Tibial artery (tissue), 4 donors: ENCODE data around the gene CNTN1.

ENCODE experiments used
- DNase-seq, 2 donors: peaks; one replicate each; pipeline ENCODE4 v3.0.0-alpha.2; 2019
- H3K27ac ChIP-seq, 2 donors: fragments of 200-600 bp; sonication (generic) in 1 of 2; 1 replicate in 1 of 2; 2 replicates in 1 of 2; pipeline ENCODE4 v1.5.1; 2018 to 2019; ENCODE audit warnings: mild to moderate bottlenecking in 1 of 2
- H3K27me3 ChIP-seq, 2 donors: fragments of 200-600 bp; sonication (generic) in 1 of 2; one replicate each; pipeline versions ENCODE4 v1.5.1 to v1.6.0; 2016 to 2019
- H3K36me3 ChIP-seq, 3 donors: fragments of 200-600 bp; sonication (generic) in 2 of 3; one replicate each; pipeline ENCODE4 v1.5.1; 2016 to 2019; ENCODE audit warnings: mild to moderate bottlenecking in 2 of 3
- H3K4me1 ChIP-seq, 4 donors: fragments of 200-600 bp; sonication (generic) in 2 of 4; 1 replicate in 3 of 4; 2 replicates in 1 of 4; pipeline ENCODE4 v1.5.1; 2016 to 2019
- H3K4me3 ChIP-seq, 2 donors: fragments of 200-600 bp; sonication (generic) in 1 of 2; 1 replicate in 1 of 2; 2 replicates in 1 of 2; pipeline ENCODE4 v1.5.1; 2018 to 2019; ENCODE audit warnings: mild to moderate bottlenecking in 2 of 2
- H3K9me3 ChIP-seq, 3 donors: fragments of 200-600 bp; sonication (generic) in 1 of 3; one replicate each; pipeline ENCODE4 v1.5.1; 2016 to 2019
- intact Hi-C: fragments of 100-400 bp; cut with DNase I; formaldehyde crosslinking; loops from one replicate; pipeline ENCODE4 v1.15.0; 2023; ENCODE audit warnings: low total_unique reads
- TF ChIP-seq, protein P1 (sequence below), 2 experiments: fragments of 200-600 bp in 1 of 2; fragments of 450-650 bp in 1 of 2; IDR thresholded peaks; one replicate each; pipeline ENCODE4 v1.5.1; 2017 to 2019; ENCODE audit warnings: antibody characterized with exemption in 2 of 2, mild to moderate bottlenecking in 1 of 2, moderate library complexity in 1 of 2

Gene CNTN1

DNA sequence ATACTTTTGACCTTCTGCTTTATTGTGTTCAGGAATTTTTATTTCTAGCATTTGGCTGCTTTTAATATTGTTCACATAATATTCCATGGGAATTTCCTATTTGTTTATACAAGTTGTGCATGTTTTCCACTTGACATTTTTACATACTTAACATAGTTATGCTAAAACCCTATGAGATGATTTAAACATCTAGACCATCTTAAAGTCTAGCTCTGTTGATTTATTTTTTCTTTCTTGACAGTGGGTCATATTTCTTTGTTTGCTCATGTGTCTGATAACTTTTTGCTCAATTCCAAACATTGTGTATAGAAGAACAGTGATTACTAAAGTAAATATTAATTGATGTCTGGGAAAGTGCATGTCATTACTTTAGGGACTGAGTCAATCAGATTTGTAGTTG lies 293.8 kb downstream of the CNTN1 start:
- DNase-seq = no peak
- no peak overlapping the region for H3K4me3 ChIP-seq
- H3K36me3 ChIP-seq = no peaks in the 10 kb centered on the region
- H3K4me1 ChIP-seq = peaks cover 0 to 7% (median 0%) of the 10 kb centered on the region in 4 donors
- intact Hi-C loops = no loop called here
- peaks cover 0 to 11% (median 0%) of the 10 kb centered on the region in 3 donors for H3K9me3 ChIP-seq
- TF ChIP-seq, protein P1, sequence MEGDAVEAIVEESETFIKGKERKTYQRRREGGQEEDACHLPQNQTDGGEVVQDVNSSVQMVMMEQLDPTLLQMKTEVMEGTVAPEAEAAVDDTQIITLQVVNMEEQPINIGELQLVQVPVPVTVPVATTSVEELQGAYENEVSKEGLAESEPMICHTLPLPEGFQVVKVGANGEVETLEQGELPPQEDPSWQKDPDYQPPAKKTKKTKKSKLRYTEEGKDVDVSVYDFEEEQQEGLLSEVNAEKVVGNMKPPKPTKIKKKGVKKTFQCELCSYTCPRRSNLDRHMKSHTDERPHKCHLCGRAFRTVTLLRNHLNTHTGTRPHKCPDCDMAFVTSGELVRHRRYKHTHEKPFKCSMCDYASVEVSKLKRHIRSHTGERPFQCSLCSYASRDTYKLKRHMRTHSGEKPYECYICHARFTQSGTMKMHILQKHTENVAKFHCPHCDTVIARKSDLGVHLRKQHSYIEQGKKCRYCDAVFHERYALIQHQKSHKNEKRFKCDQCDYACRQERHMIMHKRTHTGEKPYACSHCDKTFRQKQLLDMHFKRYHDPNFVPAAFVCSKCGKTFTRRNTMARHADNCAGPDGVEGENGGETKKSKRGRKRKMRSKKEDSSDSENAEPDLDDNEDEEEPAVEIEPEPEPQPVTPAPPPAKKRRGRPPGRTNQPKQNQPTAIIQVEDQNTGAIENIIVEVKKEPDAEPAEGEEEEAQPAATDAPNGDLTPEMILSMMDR (IDR thresholded peaks at IDR 0.05) = no peak
- H3K27ac ChIP-seq = no peak overlapping the region
- H3K27me3 ChIP-seq = no peaks in the 10 kb centered on the region

GRCh38 chr12:40988355-40988754 lies 296.1 kb downstream of the CNTN1 start:
- H3K4me1 ChIP-seq = peaks cover 0 to 7% (median 0%) of the 10 kb centered on the region in 4 donors
- H3K4me3 ChIP-seq = no peak overlapping the region
- intact Hi-C loops = no loop called here
- no peak overlapping the region for H3K27ac ChIP-seq
- H3K27me3 ChIP-seq = no peaks in the 10 kb centered on the region
- TF ChIP-seq, protein P1 (IDR thresholded peaks at IDR 0.05) = no peak
- no peak for DNase-seq
- peaks cover 0 to 11% (median 0%) of the 10 kb centered on the region in 3 donors for H3K9me3 ChIP-seq
- no peaks in the 10 kb centered on the region for H3K36me3 ChIP-seq

GRCh38 chr12:40988824-40989223 lies 296.6 kb downstream of the CNTN1 start:
- H3K4me1 ChIP-seq = peaks cover 0 to 7% (median 0%) of the 10 kb centered on the region in 4 donors
- no peak overlapping the region for H3K27ac ChIP-seq
- peaks cover 0 to 11% (median 0%) of the 10 kb centered on the region in 3 donors for H3K9me3 ChIP-seq
- intact Hi-C loops = no loop called here
- no peak overlapping the region for H3K4me3 ChIP-seq
- no peaks in the 10 kb centered on the region for H3K36me3 ChIP-seq
- TF ChIP-seq, protein P1 (IDR thresholded peaks at IDR 0.05) = no peak
- no peaks in the 10 kb centered on the region for H3K27me3 ChIP-seq
- no peak for DNase-seq

- Histone ChIP-seq H3K4me1 (peaks cover 0 to 7% (median 0%) of the 10 kb centered on the region in 4 donors), H3K27me3 (no peaks in the 10 kb centered on the region), H3K4me3 (no peak overlapping the region), H3K9me3 (peaks cover 0 to 9% (median 0%) of the 10 kb centered on the region in 3 donors), H3K36me3 (no peaks in the 10 kb centered on the region), H3K27ac (no peak overlapping the region)
- TF ChIP-seq, protein P1 (IDR thresholded peaks at IDR 0.05) = no peak
- intact Hi-C loops = no loop called here
- DNase-seq = no peak
These were observed 297.5 kb downstream of the CNTN1 start for GRCh38 chr12:40989785-40990184.

- H3K27me3 ChIP-seq = no peaks in the 10 kb centered on the region
- TF ChIP-seq, protein P1 (IDR thresholded peaks at IDR 0.05) = no peak
- no peaks in the 10 kb centered on the region for H3K9me3 ChIP-seq
- no peak overlapping the region for H3K4me3 ChIP-seq
- intact Hi-C loops = no loop called here
- peaks cover 0 to 7% (median 0%) of the 10 kb centered on the region in 4 donors for H3K4me1 ChIP-seq
- H3K36me3 ChIP-seq = no peaks in the 10 kb centered on the region
- H3K27ac ChIP-seq = no peak overlapping the region
- no peak for DNase-seq
These were observed 299.9 kb downstream of the CNTN1 start for GRCh38 chr12:40992158-40992557.

GRCh38 chr12:40992674-40993073 lies 300.4 kb downstream of the CNTN1 start:
- H3K4me3 ChIP-seq = no peak overlapping the region
- DNase-seq = no peak
- TF ChIP-seq, protein P1 (IDR thresholded peaks at IDR 0.05) = no peak
- H3K36me3 ChIP-seq = no peaks in the 10 kb centered on the region
- intact Hi-C loops = no loop called here
- no peaks in the 10 kb centered on the region for H3K9me3 ChIP-seq
- H3K27ac ChIP-seq = no peak overlapping the region
- peaks cover 0 to 7% (median 0%) of the 10 kb centered on the region in 4 donors for H3K4me1 ChIP-seq
- H3K27me3 ChIP-seq = no peaks in the 10 kb centered on the region
